Activated CD8-positive, alpha-beta T cell treated with anti-CD3 and anti-CD28 coated beads for 36 hours (primary cell): Measurements from ENCODE around the gene EVC. TPM values are rescaled to one million over a fixed set of nuclear protein-coding genes. Genes with fewer than 3 reads are reported as not detected.
"Not testable (repeated sequence)": the region's sequence is repeated elsewhere in the genome, so short reads cannot be mapped to it uniquely, and the experiment has no call there.

Experiments
- ATAC-seq: fragments of 200-7000 bp; cut with Tn5 transposase; one replicate; pipeline ENCODE4 v1.10.0; 2021; ENCODE audit warnings: mild to moderate bottlenecking, moderate library complexity
- CTCF ChIA-PET: fragments of 350-600 bp; sonication (Branson Sonifier 250); formaldehyde crosslinking; loops from one replicate; lab custom pipeline; 2021; ENCODE audit warnings: antibody characterized with exemption; lab: Charles Lee
- POLR2A ChIA-PET: fragments of 350-600 bp; sonication (Branson Sonifier 250); formaldehyde crosslinking; loops from one replicate; lab custom pipeline; 2021; ENCODE audit warnings: antibody characterized with exemption; lab: Charles Lee
- DNase-seq: peaks from one replicate; pipeline ENCODE4 v3.0.0-alpha.2; 2020
- H3K27ac Mint-ChIP-seq: one replicate; pipeline ENCODE4 v1.8.0; 2021; ENCODE audit warnings: mild to moderate bottlenecking, mixed read lengths
- H3K27me3 Mint-ChIP-seq: one replicate; pipeline ENCODE4 v1.8.0; 2021; ENCODE audit warnings: mixed read lengths
- H3K36me3 Mint-ChIP-seq: one replicate; pipeline ENCODE4 v1.8.0; 2021; ENCODE audit warnings: low read depth, mixed read lengths
- H3K4me1 Mint-ChIP-seq: one replicate; pipeline ENCODE4 v1.8.0; 2021; ENCODE audit warnings: low read depth, mixed read lengths
- H3K4me3 Mint-ChIP-seq: one replicate; pipeline ENCODE4 v1.8.0; 2021; ENCODE audit warnings: mild to moderate bottlenecking, moderate library complexity, mixed read lengths
- H3K9me3 Mint-ChIP-seq: one replicate; pipeline ENCODE4 v1.8.0; 2021; ENCODE audit warnings: mixed read lengths
- intact Hi-C: fragments of 100-400 bp; cut with micrococcal nuclease; formaldehyde crosslinking; loops from one replicate; pipeline ENCODE4 v1.10.0; 2022
- total RNA-seq, 2 experiments: library from RNA; stranded (reverse); gene quantifications; one replicate each; pipeline ENCODE4 v1.2.3, GENCODE V29; 2021
- TF ChIP-seq, protein P1 (sequence below): fragments of 200-600 bp; IDR thresholded peaks from one replicate; pipeline ENCODE4 v1.8.0; 2022; ENCODE audit warnings: antibody characterized with exemption, mild to moderate bottlenecking

Gene EVC
- total RNA-seq, 2 experiments from 2014 or later: 2.0 to 2.5 TPM

DNA sequence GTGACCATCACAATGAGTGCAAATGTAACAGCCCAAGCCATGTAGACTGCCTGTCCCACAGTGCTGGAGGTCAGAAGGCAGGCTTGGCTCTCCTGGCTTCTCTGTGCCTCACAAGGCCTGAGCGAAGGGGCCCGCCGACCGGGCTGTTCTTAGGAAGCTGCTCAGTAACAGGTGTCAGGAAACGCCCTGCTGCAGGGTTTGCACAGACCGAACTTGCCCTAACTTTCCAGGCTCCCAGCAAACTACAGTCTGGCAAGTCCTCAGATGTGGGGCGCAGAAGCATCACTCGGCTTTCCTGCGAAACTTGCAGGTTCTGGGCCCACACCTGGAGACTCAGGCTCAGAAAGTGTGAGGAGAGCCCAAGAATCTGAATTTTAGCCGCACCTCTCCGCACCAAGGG is 94.3 kb downstream of the EVC start:
- H3K9me3 Mint-ChIP-seq: no peaks in the 10 kb centered on the region
- no peak overlapping the region for H3K4me3 Mint-ChIP-seq
- DNase-seq (no peak), ATAC-seq (no peak)
- H3K4me1 Mint-ChIP-seq: no peaks in the 10 kb centered on the region
- H3K27me3 Mint-ChIP-seq: no peaks in the 10 kb centered on the region
- H3K36me3 Mint-ChIP-seq: no peaks in the 10 kb centered on the region
- POLR2A ChIA-PET: no interaction called here
- intact Hi-C loops: no loop called here
- TF ChIP-seq, protein P1, sequence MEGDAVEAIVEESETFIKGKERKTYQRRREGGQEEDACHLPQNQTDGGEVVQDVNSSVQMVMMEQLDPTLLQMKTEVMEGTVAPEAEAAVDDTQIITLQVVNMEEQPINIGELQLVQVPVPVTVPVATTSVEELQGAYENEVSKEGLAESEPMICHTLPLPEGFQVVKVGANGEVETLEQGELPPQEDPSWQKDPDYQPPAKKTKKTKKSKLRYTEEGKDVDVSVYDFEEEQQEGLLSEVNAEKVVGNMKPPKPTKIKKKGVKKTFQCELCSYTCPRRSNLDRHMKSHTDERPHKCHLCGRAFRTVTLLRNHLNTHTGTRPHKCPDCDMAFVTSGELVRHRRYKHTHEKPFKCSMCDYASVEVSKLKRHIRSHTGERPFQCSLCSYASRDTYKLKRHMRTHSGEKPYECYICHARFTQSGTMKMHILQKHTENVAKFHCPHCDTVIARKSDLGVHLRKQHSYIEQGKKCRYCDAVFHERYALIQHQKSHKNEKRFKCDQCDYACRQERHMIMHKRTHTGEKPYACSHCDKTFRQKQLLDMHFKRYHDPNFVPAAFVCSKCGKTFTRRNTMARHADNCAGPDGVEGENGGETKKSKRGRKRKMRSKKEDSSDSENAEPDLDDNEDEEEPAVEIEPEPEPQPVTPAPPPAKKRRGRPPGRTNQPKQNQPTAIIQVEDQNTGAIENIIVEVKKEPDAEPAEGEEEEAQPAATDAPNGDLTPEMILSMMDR: no peak
- no peak overlapping the region for H3K27ac Mint-ChIP-seq
- CTCF ChIA-PET: no interaction called here

- H3K4me1 Mint-ChIP-seq: no peaks in the 10 kb centered on the region
Observed at GRCh38 chr4:5808081-5808741, 97.2 kb downstream of the EVC start.

DNA sequence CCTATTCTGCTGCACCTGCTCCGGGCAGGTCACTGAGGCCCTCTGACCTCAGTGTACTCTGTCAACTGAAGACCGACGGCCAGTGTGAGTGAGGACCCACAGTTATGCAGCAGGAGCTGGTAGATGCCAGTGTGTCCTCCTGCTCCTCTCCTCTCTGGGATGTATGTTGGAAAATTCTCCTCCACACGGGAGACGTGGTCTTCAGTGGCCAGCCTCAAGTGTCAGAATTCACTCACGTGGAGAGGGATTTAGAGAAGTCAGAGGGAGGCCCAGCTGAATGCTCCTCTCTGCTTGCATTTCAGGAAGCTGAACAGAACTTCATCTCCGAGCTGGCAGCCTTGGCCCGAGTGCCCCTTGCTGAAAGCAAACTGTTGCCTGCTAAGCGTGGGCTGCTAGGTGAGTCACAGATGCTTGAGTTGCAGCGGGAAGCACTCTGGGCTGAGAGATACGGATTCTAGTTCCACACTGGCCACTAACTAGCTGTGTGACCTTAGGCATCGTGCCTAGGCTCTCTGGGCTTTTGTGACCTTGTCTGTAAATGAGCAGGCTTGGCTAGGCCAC is 98.3 kb downstream of the EVC start:
- DNase-seq (no peak), ATAC-seq (no peak)
- H3K4me1 Mint-ChIP-seq: no peaks in the 10 kb centered on the region
- no peak overlapping the region for H3K4me3 Mint-ChIP-seq
- no peak overlapping the region for H3K27ac Mint-ChIP-seq
- TF ChIP-seq, protein P1: no peak
- no peaks in the 10 kb centered on the region for H3K27me3 Mint-ChIP-seq
- POLR2A ChIA-PET: no interaction called here
- no peaks in the 10 kb centered on the region for H3K36me3 Mint-ChIP-seq
- CTCF ChIA-PET: no interaction called here
- intact Hi-C loops: no loop called here
- no peaks in the 10 kb centered on the region for H3K9me3 Mint-ChIP-seq

More at GRCh38 chr4:5808081-5808741, 97.2 kb downstream of the EVC start:
- H3K9me3 Mint-ChIP-seq: no peaks in the 10 kb centered on the region
- ChIA-PET CTCF (no interaction called here), POLR2A (no interaction called here)
- TF ChIP-seq, protein P1: no peak
- ATAC-seq (no peak), DNase-seq (no peak)
- H3K27ac Mint-ChIP-seq: no peak overlapping the region
- no peaks in the 10 kb centered on the region for H3K27me3 Mint-ChIP-seq
- no peaks in the 10 kb centered on the region for H3K36me3 Mint-ChIP-seq
- H3K4me3 Mint-ChIP-seq: no peak overlapping the region
- intact Hi-C loops: no loop called here

GRCh38 chr4:5810151-5810550 is 99.2 kb downstream of the EVC start:
- Mint-ChIP-seq H3K27ac (no peak overlapping the region), H3K4me3 (no peak overlapping the region), H3K27me3 (no peaks in the 10 kb centered on the region), H3K4me1 (no peaks in the 10 kb centered on the region), H3K9me3 (no peaks in the 10 kb centered on the region), H3K36me3 (no peaks in the 10 kb centered on the region)
- TF ChIP-seq, protein P1: no peak
- intact Hi-C loops: loop anchor here (5.0 kb wide), 1 partner anchor 813 kb away; no protein-coding TSS in a partner anchor
- CTCF ChIA-PET: no interaction called here
- POLR2A ChIA-PET: no interaction called here
- ATAC-seq (no peak), DNase-seq (no peak)

DNA sequence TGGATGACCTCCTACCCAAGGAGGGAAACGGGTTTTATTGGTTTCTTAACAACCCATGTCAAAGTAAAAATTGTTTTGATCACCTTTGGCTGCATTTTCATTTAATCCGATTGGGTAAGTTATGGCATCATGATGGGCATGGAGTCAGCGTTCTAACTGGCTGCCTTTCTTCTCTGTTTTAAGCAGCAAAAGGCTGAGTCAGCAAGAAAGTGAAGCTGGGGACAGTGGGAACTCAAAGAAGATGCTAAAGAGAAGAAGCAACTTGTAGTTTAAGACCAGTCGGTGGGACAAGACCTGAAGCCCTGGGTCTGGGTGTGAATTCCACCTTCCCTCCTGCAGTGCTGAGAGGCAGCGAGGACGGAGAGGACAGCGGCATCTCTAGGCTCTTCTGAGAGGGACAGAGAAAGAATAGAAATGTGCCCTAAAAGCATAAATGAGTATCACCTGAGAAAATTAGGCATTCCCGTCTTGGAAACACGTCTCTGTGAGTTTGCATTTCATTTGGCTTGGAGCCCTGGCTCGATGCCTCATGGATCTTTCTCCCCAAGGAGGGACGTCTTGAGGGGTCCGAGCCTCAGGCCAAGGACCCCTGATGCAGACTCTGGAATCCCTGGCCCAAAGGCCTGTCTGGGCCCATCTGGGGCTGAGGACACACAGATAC is 99.9 kb downstream of the EVC start:
- ChIA-PET POLR2A (no interaction called here), CTCF (no interaction called here)
- intact Hi-C loops: loop anchor here (5.0 kb wide), 1 partner anchor 814 kb away; no protein-coding TSS in a partner anchor
- Mint-ChIP-seq H3K4me3 (no peak overlapping the region), H3K36me3 (no peaks in the 10 kb centered on the region), H3K27me3 (no peaks in the 10 kb centered on the region), H3K4me1 (no peaks in the 10 kb centered on the region), H3K9me3 (no peaks in the 10 kb centered on the region), H3K27ac (no peak overlapping the region)
- TF ChIP-seq, protein P1: no peak
- DNase-seq: no peak
- no peak for ATAC-seq

- H3K4me3 Mint-ChIP-seq, H3K4me1 Mint-ChIP-seq, H3K9me3 Mint-ChIP-seq, ATAC-seq, H3K36me3 Mint-ChIP-seq, H3K27ac Mint-ChIP-seq, H3K27me3 Mint-ChIP-seq, DNase-seq, POLR2A ChIA-PET: not testable (repeated sequence)
- CTCF ChIA-PET: interaction anchor here (1.1 to 1.6 kb wide), 3 partner anchors 10 to 1287 kb away, joined by 3 to 6 read pairs (median 3); no protein-coding TSS in a partner anchor
- intact Hi-C loops: loop anchor here (5.0 kb wide), 1 partner anchor 815 kb away; no protein-coding TSS in a partner anchor
Observed at GRCh38 chr4:5812057-5812456, 101.1 kb downstream of the EVC start.
